NCI-H2196 (cell line): Measurements from ENCODE around the gene PPP1R36.
"Not testable (repeated sequence)": the region's sequence is repeated elsewhere in the genome, so short reads cannot be mapped to it uniquely, and the experiment has no call there.

ENCODE experiments used
- DNase-seq: peaks from one replicate; lab custom pipeline; 2025; ENCODE audit not compliant: unreplicated experiment; lab: John Stamatoyannopoulos, UW

The PPP1R36 gene

GRCh38 chr14:64562436-64562835, 12.7 kb downstream of the PPP1R36 start:
- peak; percentile 18 for DNase-seq

GRCh38 chr14:64563696-64564095, 13.9 kb downstream of the PPP1R36 start:
- no peak for DNase-seq

GRCh38 chr14:64566651-64567122, 16.9 kb downstream of the PPP1R36 start:
- no peak for DNase-seq

GRCh38 chr14:64569138-64569631, 19.4 kb downstream of the PPP1R36 start:
- no peak for DNase-seq

GRCh38 chr14:64569646-64570045, 19.9 kb downstream of the PPP1R36 start:
- not testable (repeated sequence) for DNase-seq

GRCh38 chr14:64572386-64573104, 22.8 kb downstream of the PPP1R36 start:
- no peak for DNase-seq

GRCh38 chr14:64573109-64573508, 23.3 kb downstream of the PPP1R36 start:
- DNase-seq, result peak; percentile 12

- no peak for DNase-seq
Observed at GRCh38 chr14:64574371-64575107, 24.8 kb downstream of the PPP1R36 start.

- no peak for DNase-seq
Observed at GRCh38 chr14:64577211-64577610, 27.4 kb downstream of the PPP1R36 start.

- no peak for DNase-seq
Observed at GRCh38 chr14:64580467-64580866, 30.7 kb downstream of the PPP1R36 start.

- no peak for DNase-seq
Observed at GRCh38 chr14:64581363-64581762, 31.6 kb downstream of the PPP1R36 start.

GRCh38 chr14:64581817-64582216, 32.1 kb downstream of the PPP1R36 start:
- DNase-seq, result no peak

- peak; percentile 34 for DNase-seq
Observed at GRCh38 chr14:64584190-64584589, 34.4 kb downstream of the PPP1R36 start.

- no peak for DNase-seq
Observed at GRCh38 chr14:64591809-64592208, 42.0 kb downstream of the PPP1R36 start.

- DNase-seq, result no peak
Observed at GRCh38 chr14:64594438-64594837, 44.7 kb downstream of the PPP1R36 start.

GRCh38 chr14:64598404-64598803, 48.6 kb downstream of the PPP1R36 start:
- no peak for DNase-seq

- no peak for DNase-seq
Observed at GRCh38 chr14:64601571-64601970, 51.8 kb downstream of the PPP1R36 start.

GRCh38 chr14:64602826-64603225, 53.1 kb downstream of the PPP1R36 start:
- DNase-seq, result no peak

GRCh38 chr14:64604001-64604400, 54.2 kb downstream of the PPP1R36 start:
- no peak for DNase-seq

GRCh38 chr14:64604881-64605280, 55.1 kb downstream of the PPP1R36 start:
- no peak for DNase-seq

GRCh38 chr14:64605926-64606685, 56.3 kb downstream of the PPP1R36 start:
- no peak for DNase-seq
